Gastroesophageal sphincter (tissue), 3 donors: ENCODE data around the gene SLC6A1.

Source experiments
- POLR2AphosphoS5 ChIP-seq: sonication (generic); formaldehyde crosslinking; IDR thresholded peaks from one replicate; pipeline ENCODE4 v1.6.1; 2017; ENCODE audit warnings: antibody characterized with exemption
- TF ChIP-seq, protein P1 (sequence below), 4 experiments: fragments of 200-600 bp in 2 of 4; fragments of 450-650 bp in 2 of 4; sonication (generic) in 1 of 4; IDR thresholded peaks; one replicate each; pipeline ENCODE4 v1.5.1; 2017 to 2019; ENCODE audit warnings: antibody characterized with exemption in 4 of 4, mild to moderate bottlenecking in 2 of 4, moderate library complexity in 2 of 4

DNA sequence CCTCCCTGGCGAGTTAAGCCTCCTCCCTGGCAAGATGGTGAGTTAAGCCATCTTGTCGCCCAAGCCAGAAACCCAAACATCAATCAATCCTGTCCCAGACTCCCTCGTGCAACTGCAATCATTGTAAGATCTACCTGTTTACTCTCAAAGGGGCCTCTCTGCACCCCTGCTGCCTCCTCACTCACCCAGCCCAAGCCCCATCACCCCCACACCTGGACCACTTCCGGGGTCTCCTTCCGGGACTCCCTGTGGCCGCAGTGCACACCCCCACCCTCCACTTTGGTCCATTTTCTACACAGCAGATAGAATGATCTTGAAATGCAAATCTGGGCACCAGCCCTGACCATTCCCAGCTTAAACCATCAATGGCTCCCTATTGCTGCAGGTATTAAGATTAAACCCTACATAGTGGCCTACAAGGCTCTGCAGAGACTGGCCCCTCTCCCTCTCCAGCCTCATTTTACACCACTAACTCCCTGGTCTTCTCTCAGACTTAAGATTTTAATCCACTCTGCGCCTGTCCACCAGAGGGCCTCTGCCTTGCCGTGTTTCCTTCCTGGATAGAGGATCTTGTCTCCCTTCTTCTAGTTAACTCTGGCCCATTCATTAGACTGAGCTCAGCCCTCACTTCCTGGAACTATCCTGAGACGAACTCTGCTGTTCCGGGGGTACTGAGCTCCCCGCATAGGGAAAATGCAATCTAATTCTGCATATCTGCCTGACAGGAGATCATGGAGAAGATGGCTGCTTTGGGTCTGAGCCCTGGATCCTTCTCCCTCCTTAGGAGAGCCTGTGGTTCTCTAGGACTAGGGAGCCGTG is 41.9 kb upstream of the SLC6A1 start:
- TF ChIP-seq, protein P1, sequence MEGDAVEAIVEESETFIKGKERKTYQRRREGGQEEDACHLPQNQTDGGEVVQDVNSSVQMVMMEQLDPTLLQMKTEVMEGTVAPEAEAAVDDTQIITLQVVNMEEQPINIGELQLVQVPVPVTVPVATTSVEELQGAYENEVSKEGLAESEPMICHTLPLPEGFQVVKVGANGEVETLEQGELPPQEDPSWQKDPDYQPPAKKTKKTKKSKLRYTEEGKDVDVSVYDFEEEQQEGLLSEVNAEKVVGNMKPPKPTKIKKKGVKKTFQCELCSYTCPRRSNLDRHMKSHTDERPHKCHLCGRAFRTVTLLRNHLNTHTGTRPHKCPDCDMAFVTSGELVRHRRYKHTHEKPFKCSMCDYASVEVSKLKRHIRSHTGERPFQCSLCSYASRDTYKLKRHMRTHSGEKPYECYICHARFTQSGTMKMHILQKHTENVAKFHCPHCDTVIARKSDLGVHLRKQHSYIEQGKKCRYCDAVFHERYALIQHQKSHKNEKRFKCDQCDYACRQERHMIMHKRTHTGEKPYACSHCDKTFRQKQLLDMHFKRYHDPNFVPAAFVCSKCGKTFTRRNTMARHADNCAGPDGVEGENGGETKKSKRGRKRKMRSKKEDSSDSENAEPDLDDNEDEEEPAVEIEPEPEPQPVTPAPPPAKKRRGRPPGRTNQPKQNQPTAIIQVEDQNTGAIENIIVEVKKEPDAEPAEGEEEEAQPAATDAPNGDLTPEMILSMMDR (IDR thresholded peaks at IDR 0.05): peak in 3 of 4 experiments; percentile 17 to 43 (median 42)
- TF ChIP-seq POLR2AphosphoS5: no peak
